COLO668 (cell line): ENCODE results near the gene TRANK1.

Experiments used
- DNase-seq: peaks from one replicate; lab custom pipeline; 2025; ENCODE audit not compliant: unreplicated experiment; lab: John Stamatoyannopoulos, UW

Gene TRANK1

DNA sequence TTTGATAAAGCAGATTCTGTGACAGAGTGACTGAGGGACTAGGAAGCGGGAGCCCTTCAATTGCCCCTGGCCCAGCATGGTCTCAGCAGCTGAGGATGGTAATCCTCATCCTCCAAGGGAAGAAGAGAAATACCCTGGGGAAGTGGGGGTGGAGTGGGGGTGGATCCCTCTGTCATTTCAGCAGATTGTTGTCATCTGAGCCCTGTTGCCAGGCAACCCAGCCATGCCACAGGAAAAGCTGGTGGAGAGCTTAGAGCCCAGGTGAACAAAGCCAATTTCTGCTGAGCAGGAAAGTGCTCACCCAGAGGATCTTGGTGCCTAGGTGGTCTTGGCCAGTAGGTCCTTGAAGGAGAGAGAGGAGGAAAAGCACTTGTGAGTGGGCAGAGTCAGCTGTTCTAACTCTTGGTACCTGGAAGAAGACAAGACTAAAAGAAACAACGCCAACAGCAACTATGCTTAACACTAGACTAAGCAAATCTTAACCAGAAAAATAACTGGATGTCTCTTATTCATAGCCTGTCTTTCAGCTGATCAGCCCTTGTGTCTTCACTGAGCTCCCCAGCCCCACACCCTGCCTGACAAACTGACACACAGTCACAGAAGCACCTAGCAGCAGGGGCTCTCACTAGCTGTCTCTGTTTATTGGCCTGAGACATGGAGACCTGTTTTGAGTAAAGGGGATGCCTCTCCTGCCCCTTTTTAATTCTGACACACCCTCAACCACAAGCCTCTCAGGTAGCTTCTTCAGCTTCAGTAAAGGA lies 140.4 kb downstream of the TRANK1 start:
- peak; percentile 74 for DNase-seq

DNA sequence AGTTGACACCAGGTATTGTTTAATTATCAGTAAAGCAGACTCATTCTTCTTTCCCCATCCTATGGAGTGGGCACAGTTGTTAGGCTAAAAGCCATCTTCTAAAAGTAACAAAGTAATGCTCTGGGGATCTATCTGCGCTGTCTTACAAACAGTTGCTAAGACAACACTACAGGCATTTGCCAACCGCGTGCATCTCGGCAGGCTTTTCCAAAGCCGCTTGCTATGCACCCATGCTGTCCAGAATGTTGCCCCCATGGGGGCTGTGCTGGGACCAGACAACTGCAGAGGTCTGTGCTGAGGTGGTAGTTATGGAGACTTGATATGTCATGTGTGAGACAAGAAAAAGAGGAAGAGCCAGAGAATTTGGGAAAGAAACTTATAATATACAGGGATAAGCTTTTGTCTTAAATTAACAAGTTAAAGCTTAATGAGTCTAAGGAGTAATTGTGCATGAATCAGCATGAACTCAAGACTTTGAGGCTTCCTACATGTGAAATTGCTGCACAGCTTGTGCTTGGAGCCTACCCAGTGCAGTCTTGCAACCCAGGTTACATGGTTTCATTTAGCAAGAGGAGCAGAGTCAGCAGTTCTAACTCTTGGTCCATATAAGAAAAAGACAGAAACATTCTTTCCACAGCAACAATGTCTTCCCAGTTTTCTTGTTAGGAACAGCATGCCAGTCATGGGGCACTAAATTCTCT lies 141.6 kb downstream of the TRANK1 start:
- DNase-seq, result no peak

DNA sequence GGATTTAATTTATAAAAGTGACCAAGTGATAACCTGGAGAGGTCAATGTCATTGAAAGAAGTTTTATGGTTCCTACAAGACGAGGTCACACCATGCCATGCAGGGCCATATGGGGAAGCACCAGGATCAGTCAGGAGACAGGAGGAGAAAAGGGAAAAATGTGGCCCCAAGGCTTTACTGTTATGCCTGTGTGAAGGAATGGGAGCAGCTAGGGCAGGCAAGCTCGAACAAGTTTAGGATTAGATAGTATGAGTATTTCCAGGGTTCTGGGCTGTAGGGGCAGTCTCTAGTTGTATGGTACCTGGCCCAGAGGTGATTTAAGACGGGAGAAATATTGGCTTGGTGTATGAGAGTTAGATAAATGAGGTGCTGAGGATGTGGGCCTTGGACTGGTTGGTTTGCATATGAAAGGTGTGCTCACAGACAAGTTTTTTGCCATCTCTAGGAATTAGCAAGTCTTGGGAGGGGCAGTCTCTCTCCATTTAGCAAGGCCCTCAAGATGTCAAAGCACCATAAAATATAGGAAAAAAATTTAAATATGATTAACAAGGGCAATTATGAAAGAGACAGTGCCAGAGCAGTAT lies 144.2 kb downstream of the TRANK1 start:
- no peak for DNase-seq

DNA sequence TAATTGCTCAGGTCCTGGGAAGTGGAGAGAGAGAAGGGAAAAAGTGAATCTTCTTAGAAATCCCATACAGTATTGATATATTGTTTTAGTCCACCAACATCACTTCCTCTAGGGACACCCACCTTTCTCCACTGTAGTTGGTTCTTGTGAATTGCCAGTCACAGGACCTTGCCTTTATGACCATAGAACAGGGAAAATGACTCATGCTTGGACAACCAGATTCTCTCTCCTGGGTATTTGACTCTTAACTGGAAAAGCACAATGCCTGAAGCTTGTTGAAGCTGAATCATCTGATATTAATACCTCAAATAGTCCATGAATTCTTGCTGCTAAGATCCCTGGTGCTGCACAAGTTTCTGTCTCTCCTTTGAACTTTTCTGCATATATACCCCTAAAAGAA lies 148.0 kb downstream of the TRANK1 start:
- no peak for DNase-seq

DNA sequence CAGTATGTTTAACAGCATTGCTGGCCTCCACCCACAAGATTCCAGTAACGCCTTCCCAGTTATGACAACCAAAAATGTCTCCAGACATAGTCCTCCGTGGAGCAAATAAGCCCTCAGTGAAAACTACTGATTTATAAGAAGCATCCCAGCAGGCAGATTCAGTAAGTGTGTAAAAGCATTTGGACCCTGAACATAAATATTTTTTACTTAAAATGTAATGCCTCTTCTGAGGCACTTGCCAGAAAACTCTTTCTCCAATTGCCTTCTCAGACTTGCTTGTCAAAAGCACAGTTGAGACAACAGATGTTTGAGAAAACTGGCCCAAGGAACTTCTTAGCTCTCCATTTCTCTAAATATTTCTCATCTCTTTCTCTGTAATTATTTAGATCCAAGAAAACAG lies 148.7 kb downstream of the TRANK1 start:
- DNase-seq, result no peak

DNA sequence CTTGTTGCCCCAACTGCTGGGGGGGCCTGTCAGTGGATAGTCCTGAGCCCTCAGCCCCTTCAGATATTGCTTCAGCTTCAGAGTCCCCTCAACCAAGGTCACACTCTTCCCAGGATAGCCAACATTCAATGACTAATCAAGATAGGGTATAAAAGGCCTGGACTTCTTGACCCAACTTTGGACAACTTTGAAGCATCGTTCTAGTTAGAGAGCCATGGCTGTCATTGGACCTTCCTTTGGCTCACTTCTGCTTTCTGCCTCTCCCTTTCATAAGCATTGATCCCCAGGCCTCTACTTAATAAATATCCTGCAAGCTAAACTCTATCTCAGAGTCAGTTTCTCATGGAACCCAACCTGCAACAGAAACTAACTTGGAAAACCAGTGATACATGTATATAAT lies 149.2 kb downstream of the TRANK1 start:
- DNase-seq, result no peak

DNA sequence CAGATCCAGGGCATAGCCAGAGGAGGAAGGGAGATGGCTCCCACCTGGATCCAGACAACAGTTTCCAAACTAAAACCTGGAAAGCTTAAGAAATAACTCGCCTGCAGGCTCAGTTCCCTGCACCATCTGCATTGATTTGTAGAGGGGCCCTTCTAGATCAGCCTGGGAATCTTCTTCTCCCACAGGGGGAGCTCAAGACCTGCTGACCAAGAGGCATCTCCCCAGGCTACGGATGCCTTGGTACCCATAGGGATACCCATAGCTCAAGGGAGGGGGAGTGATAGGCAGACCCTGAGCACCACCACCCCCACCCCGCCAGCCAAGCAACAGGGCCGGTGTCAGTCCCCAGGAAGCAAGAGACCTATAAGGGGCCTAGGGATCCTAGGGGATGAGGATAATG lies 152.5 kb downstream of the TRANK1 start:
- DNase-seq, result peak; percentile 3

DNA sequence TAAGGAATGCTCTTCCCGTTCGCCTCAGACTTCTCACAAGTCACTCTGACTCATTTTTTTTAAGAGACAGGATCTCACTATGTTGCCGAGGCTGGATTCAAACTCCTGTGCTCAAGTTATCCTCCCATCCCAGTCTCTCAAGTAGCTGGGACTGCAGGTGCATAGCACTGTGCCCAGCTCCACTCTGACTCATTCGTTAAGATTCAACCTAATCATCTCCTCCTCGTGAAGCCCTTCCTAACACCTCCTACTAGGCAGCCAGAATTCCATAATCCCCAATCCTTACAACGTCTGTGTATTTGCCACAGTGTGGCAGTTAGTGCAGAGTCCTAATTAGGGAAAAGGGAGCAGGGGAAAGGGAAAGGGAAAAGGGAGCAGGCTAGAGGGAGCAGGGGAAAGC lies 154.1 kb downstream of the TRANK1 start:
- DNase-seq, result no peak

DNA sequence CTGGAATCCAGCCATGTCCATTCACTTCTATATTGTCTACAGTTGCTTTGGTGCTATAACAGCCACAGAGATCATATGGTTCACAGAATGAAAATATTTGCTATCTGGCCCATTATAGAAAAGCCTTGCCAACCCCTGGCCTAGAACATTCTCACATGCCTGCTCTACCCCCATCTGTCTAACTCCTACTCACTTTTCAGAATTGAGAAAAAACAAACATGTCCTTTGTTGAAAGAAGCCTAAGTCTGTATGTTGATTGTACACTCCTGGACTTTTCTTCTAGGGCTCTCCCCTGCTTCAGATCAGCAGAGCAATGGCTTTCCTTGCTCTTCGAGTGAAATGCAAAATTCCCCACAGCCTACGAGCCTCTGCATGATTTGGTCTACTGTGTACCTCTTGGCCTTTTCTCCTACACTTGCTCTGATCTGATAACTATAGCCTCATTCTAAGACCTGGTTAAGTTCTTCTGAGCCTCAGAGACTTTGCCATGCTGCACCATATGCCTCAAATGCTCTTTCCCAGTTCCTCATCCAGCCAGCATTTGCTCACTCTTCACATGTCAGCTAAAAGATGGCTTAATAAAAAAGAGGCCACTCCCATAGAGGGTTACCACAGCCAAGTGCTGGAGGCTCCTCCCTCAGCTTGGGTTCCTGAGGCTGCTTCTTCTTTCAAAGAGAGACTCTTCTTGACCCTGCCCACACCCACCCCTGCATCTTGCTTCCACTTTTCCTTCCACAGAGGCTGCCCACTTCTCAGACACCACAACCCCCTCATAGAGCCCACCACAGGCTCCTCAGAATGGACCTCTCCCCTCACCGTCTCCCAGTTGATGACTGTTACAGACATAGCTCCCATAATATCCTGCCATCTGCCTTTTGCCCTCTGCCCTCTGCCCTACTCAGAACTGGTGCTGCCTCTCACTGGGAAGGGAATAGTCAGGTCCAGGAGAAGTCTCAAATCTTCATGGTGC lies 157.6 kb downstream of the TRANK1 start:
- DNase-seq, result no peak

DNA sequence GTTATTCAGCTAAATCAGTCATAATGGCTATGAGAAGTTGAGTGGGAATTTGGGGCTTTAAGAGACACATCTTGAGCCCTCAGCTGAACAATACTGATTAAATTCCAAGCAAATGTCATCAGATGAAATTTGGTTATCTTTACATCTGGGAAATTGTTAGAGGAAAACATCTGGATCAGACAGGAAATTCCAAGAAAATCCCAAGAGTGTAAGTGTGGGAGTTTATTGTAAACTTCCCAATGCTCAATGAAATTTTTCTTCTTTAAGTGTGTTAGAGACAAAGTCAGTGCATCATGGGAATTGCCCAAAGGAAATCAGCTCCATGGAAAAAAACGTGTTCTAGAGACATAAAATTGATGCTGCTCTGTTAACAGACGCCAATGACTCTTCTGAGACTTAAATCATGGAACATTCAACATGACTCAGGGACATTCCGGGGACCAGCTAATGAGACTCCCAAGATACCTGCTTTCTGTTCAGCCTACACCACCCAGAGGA lies 160.7 kb downstream of the TRANK1 start:
- DNase-seq, result no peak

DNA sequence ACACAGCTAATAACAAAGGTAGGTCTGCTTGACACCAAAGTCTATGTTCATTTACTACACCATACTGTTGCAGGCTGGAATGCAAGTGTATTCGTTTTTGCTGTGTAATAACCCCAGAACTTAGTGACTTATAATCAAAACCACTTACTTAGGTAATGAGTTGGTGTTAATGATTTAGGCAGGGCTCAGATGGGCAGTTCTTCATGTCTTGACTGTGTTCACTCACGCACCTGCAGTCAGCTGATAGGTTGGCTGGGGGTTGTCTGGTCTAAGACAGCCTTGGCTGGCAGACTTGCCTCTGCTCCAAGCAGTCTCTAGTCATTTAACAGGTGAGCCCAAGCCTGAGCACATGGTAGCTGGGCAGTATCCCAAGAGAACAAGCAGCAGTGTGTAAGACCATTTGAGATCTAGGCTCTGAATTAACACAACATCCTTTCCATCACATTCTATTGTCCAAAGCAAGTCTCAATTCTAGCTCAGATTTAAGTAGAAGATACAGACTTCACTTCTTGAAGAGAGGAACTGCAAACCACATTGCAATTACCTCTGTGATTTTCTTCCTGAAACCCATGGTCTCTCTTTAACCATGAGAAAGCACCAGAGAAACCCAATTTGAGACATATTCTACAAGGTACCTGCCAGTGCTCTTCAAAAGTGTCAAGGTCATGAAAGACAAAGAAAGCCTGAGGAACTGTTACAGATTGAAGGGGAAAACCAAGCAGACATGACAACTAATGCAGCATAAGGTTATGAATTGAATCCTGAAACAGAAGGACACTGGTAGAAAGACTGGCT lies 167.2 kb downstream of the TRANK1 start:
- DNase-seq, result no peak
